Embryonic facial prominence (tissue), 1 donor: ENCODE results near the gene KCNJ2.

Experiments
- DNase-seq: peaks from one replicate; pipeline ENCODE4 v3.0.0-alpha.2; 2016; ENCODE audit errors: extremely low spot score

The KCNJ2 gene

GRCh38 chr17:70168977-70169708, at the start of gene KCNJ2:
Gene KCNJ2, plus strand, starts transcription at chr17:70169532. Its CDS starts 5,508 bp downstream, at chr17:70175040.
- peak; percentile 43 for DNase-seq

GRCh38 chr17:70119545-70119944, 49.8 kb upstream of the KCNJ2 start:
- no peak for DNase-seq

- DNase-seq, result no peak
These were observed 49.3 kb upstream of the KCNJ2 start for GRCh38 chr17:70119983-70120382.

- DNase-seq, result no peak
These were observed 48.9 kb upstream of the KCNJ2 start for GRCh38 chr17:70120425-70120824.

GRCh38 chr17:70121126-70121525, 48.2 kb upstream of the KCNJ2 start:
- DNase-seq, result no peak

GRCh38 chr17:70123193-70123592, 46.1 kb upstream of the KCNJ2 start:
- DNase-seq, result no peak

- DNase-seq, result no peak
These were observed 44.6 kb upstream of the KCNJ2 start for GRCh38 chr17:70124723-70125122.

- DNase-seq, result no peak
These were observed 42.0 kb upstream of the KCNJ2 start for GRCh38 chr17:70127221-70127873.

GRCh38 chr17:70128727-70129238, 40.5 kb upstream of the KCNJ2 start:
- DNase-seq, result no peak

GRCh38 chr17:70130289-70130688, 39.0 kb upstream of the KCNJ2 start:
- DNase-seq, result no peak

GRCh38 chr17:70132505-70132904, 36.8 kb upstream of the KCNJ2 start:
- no peak for DNase-seq

- DNase-seq, result no peak
These were observed 35.3 kb upstream of the KCNJ2 start for GRCh38 chr17:70134042-70134441.

GRCh38 chr17:70134777-70135176, 34.6 kb upstream of the KCNJ2 start:
- DNase-seq, result no peak

- no peak for DNase-seq
These were observed 33.2 kb upstream of the KCNJ2 start for GRCh38 chr17:70136131-70136530.

- no peak for DNase-seq
These were observed 31.7 kb upstream of the KCNJ2 start for GRCh38 chr17:70137451-70138230.

GRCh38 chr17:70138291-70138865, 31.0 kb upstream of the KCNJ2 start:
- no peak for DNase-seq

GRCh38 chr17:70139449-70139993, 29.8 kb upstream of the KCNJ2 start:
- no peak for DNase-seq

- DNase-seq, result no peak
These were observed 25.0 kb upstream of the KCNJ2 start for GRCh38 chr17:70144260-70144846.

GRCh38 chr17:70153210-70153609, 16.1 kb upstream of the KCNJ2 start:
- DNase-seq, result no peak

GRCh38 chr17:70157151-70157550, 12.2 kb upstream of the KCNJ2 start:
- no peak for DNase-seq

GRCh38 chr17:70158180-70158579, 11.2 kb upstream of the KCNJ2 start:
- no peak for DNase-seq
